Activated CD4-positive, CD25-positive, alpha-beta regulatory T cell treated with anti-CD3 and anti-CD28 coated beads, Interleukin-2, amount 50 U/mL, for 16 hours (primary cell): ENCODE measurements around the gene CYFIP1.

Experiments used
- DNase-seq: peaks from one replicate; pipeline ENCODE4 v3.0.0-alpha.2; 2020; ENCODE audit warnings: low read depth, low spot score

Gene CYFIP1

GRCh38 chr15:22869856-22870255 lies 110.3 kb downstream of the CYFIP1 start:
- DNase-seq, result no peak

- DNase-seq, result no peak
Observed at GRCh38 chr15:22868928-22869327, 111.2 kb downstream of the CYFIP1 start.

- DNase-seq, result no peak
Observed at GRCh38 chr15:22868495-22868894, 111.7 kb downstream of the CYFIP1 start.

- no peak for DNase-seq
Observed at GRCh38 chr15:22867886-22868285, 112.3 kb downstream of the CYFIP1 start.

GRCh38 chr15:22866079-22866478 lies 114.1 kb downstream of the CYFIP1 start:
- DNase-seq, result no peak

- DNase-seq, result no peak
Observed at GRCh38 chr15:22863356-22863755, 116.8 kb downstream of the CYFIP1 start.

- no peak for DNase-seq
Observed at GRCh38 chr15:22861161-22861560, 119.0 kb downstream of the CYFIP1 start.

- no peak for DNase-seq
Observed at GRCh38 chr15:22856659-22857058, 123.5 kb downstream of the CYFIP1 start.

- DNase-seq, result no peak
Observed at GRCh38 chr15:22855791-22856190, 124.4 kb downstream of the CYFIP1 start.

- DNase-seq, result no peak
Observed at GRCh38 chr15:22851513-22851912, 128.7 kb downstream of the CYFIP1 start.

- DNase-seq, result no peak
Observed at GRCh38 chr15:22850055-22850454, 130.1 kb downstream of the CYFIP1 start.

- DNase-seq, result no peak
Observed at GRCh38 chr15:22846073-22846472, 134.1 kb downstream of the CYFIP1 start.

GRCh38 chr15:22845289-22845900 lies 134.8 kb downstream of the CYFIP1 start:
- no peak for DNase-seq

- no peak for DNase-seq
Observed at GRCh38 chr15:22844421-22845288, 135.5 kb downstream of the CYFIP1 start.

GRCh38 chr15:22839046-22839695 lies 141.0 kb downstream of the CYFIP1 start:
- DNase-seq, result no peak

- DNase-seq, result peak; percentile 95
Observed at GRCh38 chr15:22838292-22839042, 141.7 kb downstream of the CYFIP1 start, which contains the start of gene NIPA2. NIPA2 (plus strand) TSS chr15:22838666; CDS start chr15:22851732, 13,066 bp downstream.

- no peak for DNase-seq
Observed at GRCh38 chr15:22831473-22831872, 148.7 kb downstream of the CYFIP1 start.

GRCh38 chr15:22827125-22827524 lies 153.0 kb downstream of the CYFIP1 start:
- DNase-seq, result no peak

GRCh38 chr15:22823495-22824128 lies 156.6 kb downstream of the CYFIP1 start:
- no peak for DNase-seq

GRCh38 chr15:22819651-22820050 lies 160.5 kb downstream of the CYFIP1 start:
- DNase-seq, result no peak
